Left cardiac atrium (tissue), 2 donors: ENCODE data around the gene EIF3F. TPM values are rescaled to one million over a fixed set of nuclear protein-coding genes. Genes with fewer than 3 reads are reported as not detected.

Experiments
- total RNA-seq, 2 donors: library from RNA; stranded (reverse); fragmentation: NEBNext Ultra II Directional; extraction: Animal tissue kit (Norgen Biotek cat#: 25700); gene quantifications; one replicate each; pipeline ENCODE4 v1.2.1, GENCODE V29; 2021
- donor health status: DM: no; HTN: yes; CAD: no; lungs with severe emphysema.
- donor health status: DM: yes; HTN: yes; CAD: no.

Gene EIF3F
- total RNA-seq, 2 donors from 2014 or later, result 141 to 142 TPM

Other genes starting within 250 kb of the EIF3F start
- gene OR5P2, start 190.4 kb upstream of the EIF3F start, total RNA-seq, result not detected
- gene OR5P3, start 156.5 kb upstream of the EIF3F start, total RNA-seq, result not detected
- not detected for gene OR10A6, start 56.1 kb upstream of the EIF3F start, total RNA-seq
- not detected for gene OR10A3, start 45.6 kb upstream of the EIF3F start, total RNA-seq
- not detected for gene NLRP10, start 21.9 kb upstream of the EIF3F start, total RNA-seq
- gene TUB, start 93.9 kb downstream of the EIF3F start, total RNA-seq, result 10 to 100 TPM; 11.6 to 13.1 TPM
- gene RIC3, start 181.7 kb downstream of the EIF3F start, total RNA-seq, result 10 to 100 TPM; 12.5 to 13.8 TPM